Osteoblast (primary cell): ENCODE data around the gene RNF17. TPM values are rescaled to one million over a fixed set of nuclear protein-coding genes. Genes with fewer than 3 reads are reported as not detected.
A peak's percentile ranks its signal among the peaks of the same experiment; 100 is the strongest.
"Not testable (repeated sequence)": the region's sequence is repeated elsewhere in the genome, so short reads cannot be mapped to it uniquely, and the experiment has no call there.

Experiments
- DNase-seq: peaks from one replicate; pipeline ENCODE4 v3.0.0; 2011; ENCODE audit warnings: low spot score, mixed read lengths; ENCODE audit not compliant: insufficient read length; ENCODE audit errors: missing footprints
- H2AFZ ChIP-seq: 2 replicates; pipeline ENCODE4 v1.6.0; 2011; ENCODE audit warnings: mild to moderate bottlenecking, low read length
- H3K27ac ChIP-seq: 2 replicates; pipeline ENCODE4 v1.5.1; 2011; ENCODE audit warnings: mild to moderate bottlenecking, low read depth, low read length, moderate library complexity
- H3K27me3 ChIP-seq: 2 replicates; pipeline ENCODE4 v1.6.0; 2012; ENCODE audit warnings: mild to moderate bottlenecking, control low read depth, inconsistent platforms, low read length, moderate library complexity; ENCODE audit not compliant: insufficient read depth
- H3K36me3 ChIP-seq: 2 replicates; pipeline ENCODE4 v1.5.1; 2011; ENCODE audit warnings: mild to moderate bottlenecking, low read length, control low read depth, moderate library complexity; ENCODE audit not compliant: insufficient read depth
- H3K4me1 ChIP-seq: 2 replicates; pipeline ENCODE4 v1.5.1; 2011; ENCODE audit warnings: mild to moderate bottlenecking, low read length, control low read depth, moderate library complexity; ENCODE audit not compliant: insufficient read depth
- H3K4me2 ChIP-seq: 2 replicates; pipeline ENCODE4 v1.6.0; 2011; ENCODE audit warnings: mild to moderate bottlenecking, low read length; ENCODE audit not compliant: insufficient read depth
- H3K4me3 ChIP-seq: fragments of 200-600 bp; sonication (generic); 3 replicates; pipeline ENCODE4 v1.5.1; 2012; ENCODE audit warnings: mild to moderate bottlenecking, low read length, inconsistent platforms; ENCODE audit not compliant: insufficient read depth
- H3K79me2 ChIP-seq: 2 replicates; pipeline ENCODE4 v1.6.0; 2012; ENCODE audit warnings: mild to moderate bottlenecking, low read length, control low read depth, inconsistent platforms; ENCODE audit not compliant: insufficient read depth
- H3K9me3 ChIP-seq: 2 replicates; pipeline ENCODE4 v1.5.1; 2011; ENCODE audit warnings: low read depth, low read length, control low read depth
- H4K20me1 ChIP-seq: 2 replicates; pipeline ENCODE4 v1.6.0; 2012; ENCODE audit warnings: mild to moderate bottlenecking, low read length, control low read depth; ENCODE audit not compliant: insufficient read depth
- CTCF ChIP-seq: IDR thresholded peaks from 2 replicates; pipeline ENCODE4 v1.5.1; 2011; ENCODE audit warnings: mild to moderate bottlenecking, low read depth, low read length, moderate library complexity; ENCODE audit errors: extremely low read depth
- total RNA-seq: library from RNA; depleted of rRNA; stranded (reverse); fragments of >200 nt; gene quantifications from 2 replicates; pipeline ENCODE4 v1.2.3, GENCODE V29; 2012

The RNF17 gene
- total RNA-seq, 1 donor: not detected

GRCh38 chr13:24724714-24725113, 39.3 kb upstream of the RNF17 start:
- DNase-seq: no peak
- H3K27me3 ChIP-seq: no peaks in the 10 kb centered on the region
- no peaks in the 10 kb centered on the region for H3K4me1 ChIP-seq
- no peaks in the 10 kb centered on the region for H4K20me1 ChIP-seq
- no peak for TF ChIP-seq CTCF
- H3K36me3 ChIP-seq: no peaks in the 10 kb centered on the region
- H3K4me3 ChIP-seq: no peak overlapping the region
- H3K9me3 ChIP-seq: no peaks in the 10 kb centered on the region
- no peak overlapping the region for H3K27ac ChIP-seq
- no peaks in the 10 kb centered on the region for H3K79me2 ChIP-seq
- no peak overlapping the region for H3K4me2 ChIP-seq
- no peak overlapping the region for H2AFZ ChIP-seq

GRCh38 chr13:24725379-24725778, 38.6 kb upstream of the RNF17 start:
- Histone ChIP-seq H3K27me3 (no peaks in the 10 kb centered on the region), H3K4me3 (no peak overlapping the region), H2AFZ (no peak overlapping the region), H3K4me2 (no peak overlapping the region), H4K20me1 (no peaks in the 10 kb centered on the region), H3K4me1 (no peaks in the 10 kb centered on the region), H3K9me3 (no peaks in the 10 kb centered on the region), H3K27ac (no peak overlapping the region), H3K36me3 (no peaks in the 10 kb centered on the region), H3K79me2 (no peaks in the 10 kb centered on the region)
- DNase-seq: no peak
- TF ChIP-seq CTCF: no peak

GRCh38 chr13:24727731-24728601, 36.0 kb upstream of the RNF17 start:
- Histone ChIP-seq H4K20me1 (no peaks in the 10 kb centered on the region), H3K9me3 (no peaks in the 10 kb centered on the region)
- TF ChIP-seq CTCF: peak; percentile 79

GRCh38 chr13:24730873-24731567, 32.9 kb upstream of the RNF17 start:
- not testable (repeated sequence) for H3K27ac ChIP-seq, H3K4me2 ChIP-seq, H3K9me3 ChIP-seq, H3K36me3 ChIP-seq, H2AFZ ChIP-seq, DNase-seq, H3K4me1 ChIP-seq, H4K20me1 ChIP-seq, H3K79me2 ChIP-seq, H3K27me3 ChIP-seq, H3K4me3 ChIP-seq

More at GRCh38 chr13:24727731-24728601, 36.0 kb upstream of the RNF17 start:
- Histone ChIP-seq H3K4me2 (no peak overlapping the region), H3K79me2 (no peaks in the 10 kb centered on the region), H3K4me3 (no peak overlapping the region), H3K27me3 (no peaks in the 10 kb centered on the region), H3K4me1 (no peaks in the 10 kb centered on the region), H3K36me3 (no peaks in the 10 kb centered on the region), H3K27ac (no peak overlapping the region), H2AFZ (no peak overlapping the region)
- DNase-seq: peak; percentile 98
